ENCODE results near the gene RXRG. TPM values are rescaled to one million over a fixed set of nuclear protein-coding genes. Genes with fewer than 3 reads are reported as not detected.

Gene RXRG
- total and polyA plus RNA-seq, 2 donors (not counting 3 experiments of a cell fraction or from before 2014, with no cell fraction given), result not detected

- H2AFZ ChIP-seq (ENCODE audit: low read depth, low read length), result no peak overlapping the region
- FAIRE-seq (no peak), DNase-seq (ENCODE audit: low read depth, low spot score) (no peak)
- H3K4me3 ChIP-seq (replicated peaks in 1 of 3; ENCODE audit: insufficient read depth in 1 of 3, low read depth in 1 of 3, low read length in 3 of 3), result no peak overlapping the region
- H3K9me3 ChIP-seq (replicated peaks; ENCODE audit: control insufficient read depth, insufficient read depth, low read length), result no peaks in the 10 kb centered on the region
- H3K79me2 ChIP-seq (ENCODE audit: control insufficient read depth, insufficient read depth, low read length), result no peaks in the 10 kb centered on the region
- intact Hi-C loops (cut with micrococcal nuclease), result loop anchor here (2.0 kb wide), 1 partner anchor 21 kb away; no protein-coding TSS in a partner anchor
- POLR2A ChIA-PET, result no interaction called here
- H4K20me1 ChIP-seq (replicated peaks; ENCODE audit: control insufficient read depth, extremely low read depth, insufficient read depth, low read length), result no peaks in the 10 kb centered on the region
- H3K27ac ChIP-seq (ENCODE audit: insufficient read depth, low read depth, low read length), result no peak overlapping the region
- dilution Hi-C loops (cut with MboI; ENCODE audit: extremely low pct_ligation_motif_present, low sequenced_read_pairs), result no loop called here
- no peak overlapping the region for H3K4me2 ChIP-seq (ENCODE audit: insufficient read depth, low read length)
- TF ChIP-seq POLR2AphosphoS5 (IDR thresholded peaks at IDR 0.05; ENCODE audit: insufficient read depth, low read depth, low read length), result no peak
- no peaks in the 10 kb centered on the region for H3K9me1 ChIP-seq (replicated peaks; ENCODE audit: control insufficient read depth, extremely low read depth, insufficient read depth, low read length)
- CTCF ChIA-PET, result no interaction called here
- no TSS peak for BruUV-seq (replicated peaks)
- H3K9ac ChIP-seq (replicated peaks; ENCODE audit: extremely low read depth, insufficient read depth, low read length), result no peak overlapping the region
- peaks cover 1 to 4% of the 10 kb centered on the region in 2 experiments for H3K27me3 ChIP-seq (ENCODE audit: control insufficient read depth in 2 of 2, insufficient read depth in 2 of 2, low read length in 2 of 2)
- H3K36me3 ChIP-seq (ENCODE audit: control insufficient read depth in 2 of 2, extremely low read depth in 1 of 2, insufficient read depth in 2 of 2, low read length in 2 of 2), result no peaks in the 10 kb centered on the region
- no peaks in the 10 kb centered on the region for H3K4me1 ChIP-seq (ENCODE audit: control insufficient read depth, extremely low read depth, insufficient read depth, low read length)
Measured at GRCh38 chr1:165419839-165420238, 25.1 kb downstream of the RXRG start.

GRCh38 chr1:165418195-165418594, 26.7 kb downstream of the RXRG start:
- POLR2A ChIA-PET, result no interaction called here
- H3K9ac ChIP-seq (replicated peaks; ENCODE audit: extremely low read depth, insufficient read depth, low read length), result no peak overlapping the region
- no TSS peak for BruUV-seq (replicated peaks)
- no peak overlapping the region for H3K4me3 ChIP-seq (replicated peaks in 1 of 3; ENCODE audit: insufficient read depth in 1 of 3, low read depth in 1 of 3, low read length in 3 of 3)
- dilution Hi-C loops (cut with MboI; ENCODE audit: extremely low pct_ligation_motif_present, low sequenced_read_pairs) (no loop called here), intact Hi-C loops (cut with micrococcal nuclease) (loop anchor here (2.0 kb wide), 1 partner anchor 19 kb away; no protein-coding TSS in a partner anchor)
- CTCF ChIA-PET, result no interaction called here
- no peak overlapping the region for H2AFZ ChIP-seq (ENCODE audit: low read depth, low read length)
- H3K36me3 ChIP-seq (ENCODE audit: control insufficient read depth in 2 of 2, extremely low read depth in 1 of 2, insufficient read depth in 2 of 2, low read length in 2 of 2), result no peaks in the 10 kb centered on the region
- H3K4me1 ChIP-seq (ENCODE audit: control insufficient read depth, extremely low read depth, insufficient read depth, low read length), result no peaks in the 10 kb centered on the region
- no peak for DNase-seq (ENCODE audit: low read depth, low spot score)
- H3K9me1 ChIP-seq (replicated peaks; ENCODE audit: control insufficient read depth, extremely low read depth, insufficient read depth, low read length), result no peaks in the 10 kb centered on the region
- no peaks in the 10 kb centered on the region for H3K79me2 ChIP-seq (ENCODE audit: control insufficient read depth, insufficient read depth, low read length)
- H3K27ac ChIP-seq (ENCODE audit: insufficient read depth, low read depth, low read length), result no peak overlapping the region
- H4K20me1 ChIP-seq (replicated peaks; ENCODE audit: control insufficient read depth, extremely low read depth, insufficient read depth, low read length), result no peaks in the 10 kb centered on the region
- FAIRE-seq, result no peak
- no peaks in the 10 kb centered on the region for H3K9me3 ChIP-seq (replicated peaks; ENCODE audit: control insufficient read depth, insufficient read depth, low read length)
- TF ChIP-seq JUN (IDR thresholded peaks at IDR 0.05; ENCODE audit: borderline replicate concordance, insufficient read depth, insufficient read length, low read depth), result no peak
- TF ChIP-seq MAX (IDR thresholded peaks at IDR 0.05; ENCODE audit: insufficient read depth, insufficient read length), result no peak
- TF ChIP-seq FOS (IDR thresholded peaks at IDR 0.05; ENCODE audit: borderline replicate concordance, insufficient read depth, low read length), result no peak
- TF ChIP-seq, protein P1, sequence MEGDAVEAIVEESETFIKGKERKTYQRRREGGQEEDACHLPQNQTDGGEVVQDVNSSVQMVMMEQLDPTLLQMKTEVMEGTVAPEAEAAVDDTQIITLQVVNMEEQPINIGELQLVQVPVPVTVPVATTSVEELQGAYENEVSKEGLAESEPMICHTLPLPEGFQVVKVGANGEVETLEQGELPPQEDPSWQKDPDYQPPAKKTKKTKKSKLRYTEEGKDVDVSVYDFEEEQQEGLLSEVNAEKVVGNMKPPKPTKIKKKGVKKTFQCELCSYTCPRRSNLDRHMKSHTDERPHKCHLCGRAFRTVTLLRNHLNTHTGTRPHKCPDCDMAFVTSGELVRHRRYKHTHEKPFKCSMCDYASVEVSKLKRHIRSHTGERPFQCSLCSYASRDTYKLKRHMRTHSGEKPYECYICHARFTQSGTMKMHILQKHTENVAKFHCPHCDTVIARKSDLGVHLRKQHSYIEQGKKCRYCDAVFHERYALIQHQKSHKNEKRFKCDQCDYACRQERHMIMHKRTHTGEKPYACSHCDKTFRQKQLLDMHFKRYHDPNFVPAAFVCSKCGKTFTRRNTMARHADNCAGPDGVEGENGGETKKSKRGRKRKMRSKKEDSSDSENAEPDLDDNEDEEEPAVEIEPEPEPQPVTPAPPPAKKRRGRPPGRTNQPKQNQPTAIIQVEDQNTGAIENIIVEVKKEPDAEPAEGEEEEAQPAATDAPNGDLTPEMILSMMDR (IDR thresholded peaks at IDR 0.05; ENCODE audit: extremely low read depth in 1 of 2, insufficient read depth in 1 of 2, low read depth in 1 of 2, low read length in 2 of 2), result no peak
- TF ChIP-seq EZH2 (IDR thresholded peaks at IDR 0.05; ENCODE audit: borderline replicate concordance, low read depth, low read length, severe bottlenecking), result no peak
- TF ChIP-seq POLR2AphosphoS5 (IDR thresholded peaks at IDR 0.05; ENCODE audit: insufficient read depth, low read depth, low read length), result no peak
- no peak for TF ChIP-seq POLR2A (IDR thresholded peaks at IDR 0.05; ENCODE audit: low read depth, low read length)
- TF ChIP-seq MYC (IDR thresholded peaks at IDR 0.05; ENCODE audit: low read depth, low read length), result no peak
- TF ChIP-seq GATA2 (IDR thresholded peaks at IDR 0.05; ENCODE audit: insufficient read depth, insufficient read length, low read depth, low read length), result no peak
- no peak overlapping the region for H3K4me2 ChIP-seq (ENCODE audit: insufficient read depth, low read length)
- H3K27me3 ChIP-seq (ENCODE audit: control insufficient read depth in 2 of 2, insufficient read depth in 2 of 2, low read length in 2 of 2), result peaks cover 1 to 4% of the 10 kb centered on the region in 2 experiments

Measured in endothelial cell of umbilical vein (primary cell).